ENCODE measurements around the gene MAP7D2.

MAP7D2 gene

DNA sequence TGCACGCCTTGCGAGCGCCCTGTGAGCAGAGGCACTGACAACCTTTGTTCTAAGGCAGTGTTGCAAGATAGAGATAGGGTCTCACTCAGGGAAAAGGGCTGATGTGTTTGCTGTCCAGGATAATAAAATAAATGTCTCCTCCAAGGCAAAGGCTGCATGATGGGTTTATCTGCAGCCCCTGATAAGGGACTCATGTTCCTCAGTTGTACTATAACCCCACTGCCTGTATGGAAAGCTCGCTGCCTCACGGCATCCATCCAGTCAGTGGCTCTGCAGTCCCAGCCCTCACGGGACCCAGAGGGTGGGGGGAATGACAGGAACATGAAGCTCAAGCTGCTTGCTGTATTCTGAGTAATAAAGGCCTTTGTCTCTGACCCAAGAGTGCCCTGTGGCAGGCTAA is 148.4 kb downstream of the MAP7D2 start:
- in situ Hi-C loops (cut with HindIII; ENCODE audit: low pct_unique_long_range_greater_than_20kb, low sequenced_read_pairs) = no loop called here
- DNase-seq (ENCODE audit: low read depth in 1 of 2, low spot score in 1 of 2) = no peak
- TF ChIP-seq JUND (IDR thresholded peaks at IDR 0.05; ENCODE audit: low read depth) = no peak

DNA sequence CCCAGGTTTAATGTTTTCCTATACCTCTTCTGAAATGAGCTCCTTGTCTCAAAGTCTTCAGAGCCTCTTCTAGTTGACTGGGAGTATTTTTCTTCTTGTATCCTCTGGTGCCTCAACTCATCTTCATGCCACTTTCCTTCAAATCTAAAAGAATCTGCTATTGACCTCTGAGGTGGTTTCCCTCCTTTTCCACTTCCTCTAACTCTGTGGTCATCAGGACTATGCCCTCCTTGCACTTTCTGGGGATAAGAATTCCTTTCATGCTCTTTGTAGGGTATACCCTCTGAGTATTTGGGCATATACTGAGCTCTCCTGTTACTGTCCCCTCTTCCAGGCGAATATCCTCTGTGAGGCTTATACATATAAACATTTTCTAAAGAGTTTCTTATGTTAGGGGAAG is 150.7 kb downstream of the MAP7D2 start:
- no peak for DNase-seq (ENCODE audit: low read depth in 1 of 2, low spot score in 1 of 2)
- in situ Hi-C loops (cut with HindIII; ENCODE audit: low pct_unique_long_range_greater_than_20kb, low sequenced_read_pairs) = no loop called here
- TF ChIP-seq JUND (IDR thresholded peaks at IDR 0.05; ENCODE audit: low read depth) = no peak

GRCh38 chrX:19964017-19964710 is 152.5 kb downstream of the MAP7D2 start:
- no peak for DNase-seq (ENCODE audit: low read depth in 1 of 2, low spot score in 1 of 2)
- TF ChIP-seq JUND (IDR thresholded peaks at IDR 0.05; ENCODE audit: low read depth) = no peak
- in situ Hi-C loops (cut with HindIII; ENCODE audit: low pct_unique_long_range_greater_than_20kb, low sequenced_read_pairs) = no loop called here

- in situ Hi-C loops (cut with HindIII; ENCODE audit: low pct_unique_long_range_greater_than_20kb, low sequenced_read_pairs) = no loop called here
- TF ChIP-seq JUND (IDR thresholded peaks at IDR 0.05; ENCODE audit: low read depth) = no peak
These were observed 155.8 kb downstream of the MAP7D2 start for GRCh38 chrX:19960913-19961312.

GRCh38 chrX:19958552-19959486 is 157.9 kb downstream of the MAP7D2 start:
- DNase-seq (ENCODE audit: low read depth in 1 of 2, low spot score in 1 of 2) = no peak
- in situ Hi-C loops (cut with HindIII; ENCODE audit: low pct_unique_long_range_greater_than_20kb, low sequenced_read_pairs) = no loop called here
- TF ChIP-seq JUND (IDR thresholded peaks at IDR 0.05; ENCODE audit: low read depth) = no peak

More at GRCh38 chrX:19960913-19961312, 155.8 kb downstream of the MAP7D2 start:
- no peak for DNase-seq (ENCODE audit: low read depth in 1 of 2, low spot score in 1 of 2)

- no peak for TF ChIP-seq JUND (IDR thresholded peaks at IDR 0.05; ENCODE audit: low read depth)
- in situ Hi-C loops (cut with HindIII; ENCODE audit: low pct_unique_long_range_greater_than_20kb, low sequenced_read_pairs) = no loop called here
- DNase-seq (ENCODE audit: low read depth in 1 of 2, low spot score in 1 of 2) = no peak
These were observed 159.8 kb downstream of the MAP7D2 start for GRCh38 chrX:19956923-19957322.
